GM10847 (cell line): ENCODE results near the gene GCH1.

Experiments
- POLR2A ChIP-seq: IDR thresholded peaks from 2 replicates; pipeline ENCODE4 v1.6.1; 2011; ENCODE audit not compliant: insufficient read length; ENCODE audit errors: extremely low read depth

GCH1 gene

DNA sequence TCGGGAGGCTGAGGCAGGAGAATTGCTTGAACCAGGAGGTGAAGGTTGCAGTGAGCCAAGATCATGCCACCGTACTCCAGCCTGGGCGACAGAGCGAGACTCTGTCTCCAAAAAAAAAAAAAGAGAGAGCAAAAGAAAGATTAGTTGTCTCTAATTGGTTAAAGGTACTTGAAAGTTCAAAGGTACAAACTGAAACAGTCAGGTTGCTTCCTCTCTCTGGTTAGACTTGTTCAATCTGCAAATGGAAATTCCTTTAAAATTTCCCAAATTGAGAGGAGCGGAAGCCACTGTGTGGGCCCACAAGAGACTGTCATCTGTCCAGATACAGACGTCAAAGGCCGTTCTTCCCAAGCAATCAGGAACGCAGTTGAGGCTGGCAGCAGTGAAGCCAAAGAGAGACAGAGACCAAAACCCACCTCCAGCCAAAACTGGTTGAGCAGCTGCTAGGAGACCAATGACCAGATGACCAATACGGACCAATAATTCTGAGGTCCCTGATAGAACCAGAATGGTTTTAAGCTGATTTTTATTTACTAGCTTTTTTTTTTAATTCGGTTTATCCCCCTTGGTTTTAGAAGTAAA lies 63.6 kb downstream of the GCH1 start:
- no peak for TF ChIP-seq POLR2A

DNA sequence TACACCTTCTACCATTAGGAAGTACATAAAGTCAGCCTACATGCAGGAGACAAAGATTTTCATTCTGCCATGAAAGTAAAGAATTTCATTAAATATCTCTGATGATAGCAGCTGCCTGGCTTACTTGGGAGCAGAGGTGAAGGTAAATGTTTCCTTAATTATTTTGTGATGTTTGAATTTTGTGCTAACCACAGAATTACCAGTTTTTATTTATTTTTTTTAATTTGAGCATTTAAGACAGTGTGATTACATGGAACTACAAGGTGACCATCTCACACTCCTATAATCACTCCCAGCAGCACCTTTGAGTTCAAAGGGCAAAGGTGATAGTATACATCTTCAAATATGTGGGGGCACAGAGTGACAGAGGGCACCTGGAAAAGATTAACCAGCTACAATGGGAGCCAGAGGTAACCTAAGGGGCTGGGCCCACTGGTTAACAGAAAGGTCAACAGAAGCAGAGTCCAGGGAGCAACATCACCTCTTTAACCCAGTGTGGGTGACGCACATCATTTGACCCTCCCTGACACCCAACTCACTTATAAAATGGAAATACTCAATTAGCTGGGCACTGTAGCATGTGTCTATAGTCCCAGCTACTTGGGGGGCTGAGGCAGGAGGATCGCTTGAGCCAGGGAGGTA lies 65.0 kb downstream of the GCH1 start:
- TF ChIP-seq POLR2A: no peak

DNA sequence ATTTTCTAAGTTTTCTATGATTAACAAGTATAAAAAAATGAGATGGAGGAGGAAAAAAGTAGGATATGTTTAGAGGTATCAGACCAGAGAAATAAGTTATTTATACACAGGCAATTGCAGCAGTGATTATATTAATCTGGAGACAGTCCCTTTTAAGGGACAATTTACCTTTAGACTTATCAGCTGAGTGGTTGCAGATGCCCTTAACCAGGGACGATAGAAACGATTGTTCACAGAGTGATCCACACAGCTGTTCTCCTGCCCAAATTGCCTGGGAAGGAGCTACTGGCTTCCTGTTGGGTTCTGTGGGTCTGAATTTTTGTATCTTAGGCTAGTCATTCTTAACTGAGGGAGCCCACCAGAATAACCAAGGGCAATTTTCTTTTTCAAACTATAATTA lies 66.4 kb downstream of the GCH1 start:
- no peak for TF ChIP-seq POLR2A

DNA sequence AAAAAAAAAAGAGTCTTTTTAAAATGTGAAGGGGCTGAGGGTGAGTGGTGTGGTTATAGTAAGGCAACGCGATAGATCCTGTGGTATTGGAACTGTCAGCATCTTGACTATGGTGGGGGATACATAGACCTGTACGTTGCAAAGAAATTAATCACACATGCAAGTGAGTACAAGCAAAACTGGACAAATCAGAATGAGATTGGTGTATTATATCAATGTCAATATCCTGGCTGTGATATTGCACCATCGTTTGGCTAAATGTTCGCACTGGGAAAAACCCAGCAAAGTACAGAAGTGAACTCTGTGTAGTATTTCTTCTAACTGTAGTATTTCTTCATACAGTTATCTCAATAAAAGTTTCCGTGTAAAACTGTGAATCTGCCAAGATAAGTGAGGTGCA lies 67.9 kb downstream of the GCH1 start:
- no peak for TF ChIP-seq POLR2A

DNA sequence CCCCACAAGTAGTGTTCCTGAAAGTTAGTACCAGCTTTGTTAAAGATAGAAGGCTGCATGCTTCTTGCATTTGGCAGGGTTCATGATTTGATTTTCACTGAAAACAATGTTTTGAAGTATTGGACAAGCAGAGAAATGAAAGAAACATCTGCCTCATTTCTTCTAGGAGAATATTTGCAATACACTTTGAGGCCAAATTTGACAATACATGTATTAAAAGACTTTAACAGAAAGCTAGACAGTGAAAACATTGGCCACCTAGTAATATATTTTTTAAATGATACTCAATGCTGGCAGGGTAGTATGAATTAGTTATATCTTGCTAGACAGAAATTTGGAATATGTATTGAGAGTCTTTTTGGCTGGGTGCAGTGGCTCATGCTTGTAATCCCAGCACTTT lies 68.5 kb downstream of the GCH1 start:
- TF ChIP-seq POLR2A: no peak

DNA sequence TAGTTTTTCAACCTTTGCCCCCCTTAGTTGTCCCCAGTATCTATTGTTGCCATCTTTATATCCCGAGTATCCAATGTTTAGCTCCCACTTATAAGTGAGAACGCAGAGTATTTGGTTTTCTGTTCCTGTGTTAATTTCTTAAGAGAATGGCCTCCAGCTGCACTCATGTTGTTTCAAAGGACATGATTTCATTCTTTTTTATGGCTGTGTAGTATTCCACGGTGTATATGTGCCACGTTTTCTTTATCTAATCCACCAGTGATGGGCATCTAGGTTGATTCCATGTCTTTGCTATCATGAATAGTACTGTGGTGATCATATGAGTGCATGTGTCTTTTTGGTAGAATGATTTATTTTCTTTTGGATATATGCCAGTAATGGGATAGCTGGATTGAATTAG lies 72.0 kb downstream of the GCH1 start:
- TF ChIP-seq POLR2A: no peak

DNA sequence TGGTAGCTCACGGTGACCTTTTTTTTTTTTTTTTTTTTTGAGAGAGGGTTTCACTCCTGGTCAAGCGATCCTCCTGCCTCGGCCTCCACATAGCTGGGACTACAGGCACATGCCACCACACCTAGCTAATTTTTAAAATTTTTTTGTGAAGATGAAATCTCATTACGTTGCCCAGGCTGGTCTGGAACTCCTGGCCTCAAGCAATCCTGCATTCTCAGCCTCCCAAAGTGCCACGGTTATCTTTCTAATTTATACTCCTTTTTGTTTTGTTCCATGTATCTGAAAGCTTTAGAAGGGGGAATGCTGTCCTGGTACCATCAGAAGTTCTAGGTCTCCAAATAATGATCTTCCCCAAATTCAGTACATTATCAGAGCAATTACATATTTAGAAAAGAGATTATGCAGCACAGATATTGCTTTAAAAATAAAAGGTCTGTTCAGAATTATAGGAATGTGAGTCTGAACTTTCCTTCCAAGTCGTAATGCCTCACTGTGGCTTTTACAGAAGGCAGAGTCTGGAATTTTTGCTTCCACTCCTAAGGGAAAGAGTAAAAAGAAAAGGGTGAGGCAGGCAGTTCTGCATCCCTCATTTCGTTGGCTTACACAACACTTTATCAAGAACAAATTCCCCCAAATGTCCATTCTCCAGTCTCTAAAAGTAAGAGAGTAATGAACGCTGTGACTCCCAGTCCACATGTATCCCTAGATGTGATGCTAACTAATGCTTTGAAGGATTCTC lies 73.0 kb downstream of the GCH1 start:
- TF ChIP-seq POLR2A: no peak

DNA sequence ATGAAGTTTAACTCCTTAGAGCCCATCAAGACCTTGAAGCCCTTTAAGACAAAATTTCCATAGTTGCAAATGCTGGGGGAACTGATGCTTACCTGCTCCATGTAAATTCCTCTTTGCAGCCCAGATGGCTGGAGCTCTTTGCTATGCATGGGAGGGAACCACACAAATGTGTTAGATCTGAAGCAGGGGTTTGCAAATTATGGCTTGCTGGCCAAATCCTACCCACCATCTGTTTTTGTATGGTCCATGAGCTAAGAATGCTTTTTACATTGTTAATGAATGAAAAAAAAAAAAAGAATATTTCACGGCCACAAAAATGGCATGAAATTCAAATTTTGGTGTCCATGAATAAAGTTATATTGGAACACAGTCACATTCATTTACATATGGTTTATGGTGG lies 74.6 kb downstream of the GCH1 start:
- no peak for TF ChIP-seq POLR2A

DNA sequence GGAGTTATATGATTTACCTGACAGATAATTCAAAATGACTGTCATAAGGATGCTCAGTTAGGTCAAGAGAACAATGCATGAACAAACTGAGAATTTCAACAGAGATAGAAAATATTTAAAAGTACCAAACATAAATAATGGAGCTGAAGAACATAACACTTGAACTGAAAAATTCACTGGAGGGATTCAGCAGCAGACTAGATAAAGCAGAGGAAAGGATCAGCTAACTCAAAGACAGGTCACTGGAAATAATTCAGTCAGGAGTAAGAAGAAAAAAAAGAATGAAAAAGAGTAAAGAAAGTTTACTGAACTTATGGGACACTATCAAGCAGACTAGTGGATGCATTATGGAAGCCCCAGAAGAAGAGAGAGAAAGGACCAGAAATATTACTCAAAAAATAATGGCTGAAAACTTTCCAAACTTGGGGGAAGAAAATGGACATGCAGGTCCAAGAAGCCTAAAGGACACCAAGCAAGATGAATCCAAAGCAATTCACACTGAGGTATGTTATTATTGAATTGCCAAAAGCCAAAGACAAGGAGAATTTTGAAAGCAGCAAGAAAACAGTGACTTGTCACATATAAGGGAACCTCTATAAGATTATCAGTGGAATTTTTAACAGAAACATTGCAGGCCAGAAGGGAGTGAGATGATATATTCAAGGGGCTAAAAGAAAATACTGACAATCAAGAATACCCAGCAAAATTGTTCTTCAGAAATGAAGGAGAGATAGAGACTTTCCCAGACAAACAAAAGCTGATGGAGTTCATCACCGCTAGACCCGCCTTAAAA lies 78.7 kb downstream of the GCH1 start:
- no peak for TF ChIP-seq POLR2A

DNA sequence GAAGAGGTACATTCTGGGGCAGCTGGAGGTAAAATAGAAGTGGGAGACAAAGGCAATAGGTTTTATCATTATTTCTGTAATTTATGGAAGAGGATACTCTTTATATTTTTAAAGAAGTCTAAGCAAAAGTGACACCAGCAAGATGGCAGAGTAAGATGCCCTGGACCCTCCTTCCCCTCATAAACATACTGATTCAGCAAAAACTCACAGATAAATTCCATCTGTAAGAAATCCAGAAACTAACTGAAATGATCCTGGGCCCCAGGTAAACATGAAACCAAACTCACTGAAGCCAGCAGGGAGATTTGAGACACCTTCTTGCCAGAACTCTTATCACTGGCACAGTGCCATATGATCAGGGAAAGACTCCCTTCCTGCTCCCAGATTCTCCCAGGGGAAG lies 79.9 kb downstream of the GCH1 start:
- no peak for TF ChIP-seq POLR2A

DNA sequence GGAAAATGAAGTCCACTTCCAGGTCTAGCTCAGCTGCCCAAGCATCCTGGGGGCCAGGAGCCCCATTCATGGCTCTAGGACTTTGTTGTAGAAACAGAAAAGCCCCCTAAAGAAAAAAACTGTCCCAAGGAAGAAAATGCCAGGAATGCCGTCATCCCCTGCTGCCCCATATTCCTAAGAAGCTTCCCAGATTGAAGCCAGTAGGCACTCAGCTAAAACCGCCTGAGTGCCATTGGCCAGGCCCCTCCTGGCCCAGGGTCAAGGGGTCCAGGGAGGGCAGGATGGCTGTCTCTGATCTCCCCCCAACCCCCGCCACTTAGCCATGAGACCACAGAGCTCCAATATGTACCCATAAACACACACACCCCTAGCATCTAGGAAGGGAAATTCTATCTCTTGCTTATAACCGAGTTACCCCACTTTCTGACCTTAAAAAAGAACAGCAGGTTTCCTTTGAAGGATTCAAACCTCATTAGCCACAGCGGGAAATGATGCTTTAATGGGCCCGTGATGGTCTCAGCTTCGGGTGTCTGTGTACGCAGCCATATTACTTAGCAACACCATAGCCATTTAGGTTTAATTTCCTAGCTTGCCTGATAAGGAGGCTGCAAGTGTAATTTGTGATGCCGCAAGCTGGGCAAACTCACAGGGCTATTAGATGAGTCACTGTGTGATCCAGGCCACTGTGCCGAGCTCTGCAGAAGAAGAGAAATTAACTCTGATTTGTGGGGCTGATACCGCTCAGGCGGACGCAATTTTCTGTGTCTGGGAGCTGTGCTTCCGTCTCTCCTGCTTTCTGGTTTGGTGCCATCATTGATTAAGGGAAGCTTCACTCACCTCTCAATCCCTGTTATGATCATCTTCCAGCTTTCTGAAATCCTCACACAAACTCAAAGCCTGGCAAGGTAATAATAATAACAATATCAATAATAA lies 84.2 kb downstream of the GCH1 start:
- TF ChIP-seq POLR2A: no peak

DNA sequence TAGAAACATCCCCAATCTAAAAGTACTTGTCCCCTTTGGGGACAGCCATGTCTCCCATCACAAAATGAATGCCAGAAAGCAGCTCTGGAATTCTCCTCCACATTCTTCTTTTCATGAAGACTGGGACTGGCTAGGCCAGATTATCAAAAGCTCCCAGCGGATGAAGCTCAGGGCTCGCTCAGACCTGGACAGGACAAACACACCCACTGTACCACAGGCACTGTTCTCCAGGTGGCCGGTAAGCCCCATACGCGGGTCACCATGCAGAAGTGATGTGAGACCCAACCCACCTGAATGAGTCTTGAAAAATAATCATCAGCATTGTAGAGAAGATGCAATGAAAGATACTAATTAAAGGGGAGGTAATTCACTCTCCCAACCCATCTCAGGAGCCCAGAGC lies 85.1 kb downstream of the GCH1 start:
- TF ChIP-seq POLR2A: no peak

DNA sequence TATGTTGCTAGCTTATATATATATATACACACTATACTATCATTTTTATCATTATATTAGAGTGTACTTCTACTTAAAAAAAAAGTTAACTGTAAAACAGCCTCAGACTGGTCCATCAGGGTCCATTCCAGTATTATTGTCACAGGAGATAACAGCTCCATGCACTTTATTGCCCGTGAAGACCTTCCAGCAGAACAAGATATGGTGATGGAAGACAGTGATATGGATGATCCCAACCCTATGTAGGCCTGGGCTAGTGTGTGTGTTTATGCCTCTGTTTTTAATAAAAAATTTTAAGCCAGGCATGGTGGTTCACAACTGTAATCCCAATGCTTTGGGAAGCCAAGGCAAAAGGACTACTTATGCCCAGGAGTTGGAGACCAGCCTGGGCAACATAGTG lies 86.2 kb downstream of the GCH1 start:
- no peak for TF ChIP-seq POLR2A

DNA sequence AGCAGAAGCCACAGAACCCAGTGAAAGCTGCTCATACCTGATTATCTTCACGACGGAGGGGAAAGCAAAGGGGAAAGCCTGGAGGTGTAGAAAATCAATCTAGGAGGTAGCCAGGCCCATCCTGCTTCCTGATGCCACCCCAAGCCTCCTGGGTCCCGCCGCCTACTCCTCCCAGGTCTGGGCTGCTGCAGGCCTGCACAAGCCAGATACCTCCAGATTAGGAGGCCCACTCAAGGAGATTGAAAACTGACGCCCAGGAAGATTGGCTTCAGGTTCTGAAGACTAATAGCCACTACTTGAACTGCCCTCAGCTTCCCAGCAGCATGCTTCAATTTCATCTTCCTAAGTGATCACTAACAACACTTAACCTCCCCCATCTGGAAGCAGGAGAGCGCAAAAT lies 87.1 kb downstream of the GCH1 start:
- no peak for TF ChIP-seq POLR2A

DNA sequence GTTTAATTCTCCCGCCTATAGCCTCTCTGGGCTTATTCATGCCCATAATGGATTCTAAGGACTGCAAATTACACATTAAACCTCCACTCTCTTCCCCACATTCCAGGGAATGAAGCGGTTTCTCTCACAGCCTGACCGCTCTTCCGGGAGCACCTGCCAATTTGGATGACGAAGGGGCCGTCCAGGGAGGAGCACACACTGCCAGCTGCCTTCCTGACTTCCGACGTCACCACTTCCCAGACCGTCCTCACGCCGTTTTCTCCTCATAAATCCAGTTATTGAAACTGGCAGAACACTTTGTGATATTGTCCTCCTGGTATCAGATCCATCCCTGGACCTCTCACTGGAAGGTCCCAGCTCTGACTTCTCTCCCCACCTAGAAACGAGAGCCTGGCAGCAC lies 87.6 kb downstream of the GCH1 start:
- TF ChIP-seq POLR2A: no peak
